Retinal pigment epithelial cell (primary cell): Measurements from ENCODE around the gene TRAT1.

ENCODE experiments used
- DNase-seq: peaks from one replicate; pipeline ENCODE4 v3.0.0-alpha.2; 2010; ENCODE audit warnings: low read depth
- H3K4me3 ChIP-seq: 2 replicates; pipeline ENCODE4 v1.5.1; 2011; ENCODE audit warnings: mild to moderate bottlenecking, low read length, control low read depth, moderate library complexity
- TF ChIP-seq, protein P1 (sequence below): conservative IDR thresholded peaks from 2 replicates; pipeline ENCODE4 v1.5.1; 2011; ENCODE audit warnings: low read depth, low read length, control low read depth, inconsistent platforms

The TRAT1 gene

GRCh38 chr3:108883373-108883772, 60.8 kb downstream of the TRAT1 start:
- TF ChIP-seq, protein P1, sequence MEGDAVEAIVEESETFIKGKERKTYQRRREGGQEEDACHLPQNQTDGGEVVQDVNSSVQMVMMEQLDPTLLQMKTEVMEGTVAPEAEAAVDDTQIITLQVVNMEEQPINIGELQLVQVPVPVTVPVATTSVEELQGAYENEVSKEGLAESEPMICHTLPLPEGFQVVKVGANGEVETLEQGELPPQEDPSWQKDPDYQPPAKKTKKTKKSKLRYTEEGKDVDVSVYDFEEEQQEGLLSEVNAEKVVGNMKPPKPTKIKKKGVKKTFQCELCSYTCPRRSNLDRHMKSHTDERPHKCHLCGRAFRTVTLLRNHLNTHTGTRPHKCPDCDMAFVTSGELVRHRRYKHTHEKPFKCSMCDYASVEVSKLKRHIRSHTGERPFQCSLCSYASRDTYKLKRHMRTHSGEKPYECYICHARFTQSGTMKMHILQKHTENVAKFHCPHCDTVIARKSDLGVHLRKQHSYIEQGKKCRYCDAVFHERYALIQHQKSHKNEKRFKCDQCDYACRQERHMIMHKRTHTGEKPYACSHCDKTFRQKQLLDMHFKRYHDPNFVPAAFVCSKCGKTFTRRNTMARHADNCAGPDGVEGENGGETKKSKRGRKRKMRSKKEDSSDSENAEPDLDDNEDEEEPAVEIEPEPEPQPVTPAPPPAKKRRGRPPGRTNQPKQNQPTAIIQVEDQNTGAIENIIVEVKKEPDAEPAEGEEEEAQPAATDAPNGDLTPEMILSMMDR: no peak
- DNase-seq: no peak
- H3K4me3 ChIP-seq: no peak overlapping the region

DNA sequence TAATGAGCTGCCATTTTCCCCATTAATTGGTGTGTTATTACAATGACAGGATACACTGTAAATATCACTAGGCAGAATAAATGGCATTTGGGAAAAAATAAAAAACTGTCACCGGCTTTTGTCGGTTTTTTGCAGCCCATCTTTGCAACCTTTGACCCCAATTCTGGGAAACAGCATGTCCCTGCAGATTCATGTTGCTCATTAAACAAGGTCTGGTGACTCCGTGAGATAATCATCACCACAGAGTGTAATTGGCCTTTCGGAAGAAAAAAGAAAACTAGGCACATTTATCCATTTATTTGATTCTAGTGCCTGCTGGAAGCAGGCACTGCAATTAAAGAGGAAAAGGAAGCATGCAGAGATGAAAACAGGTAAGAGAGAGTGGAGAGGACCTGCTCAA, 64.5 kb downstream of the TRAT1 start:
- DNase-seq: no peak
- H3K4me3 ChIP-seq: no peak overlapping the region
- TF ChIP-seq, protein P1: no peak

GRCh38 chr3:108887777-108888176, 65.2 kb downstream of the TRAT1 start:
- TF ChIP-seq, protein P1: no peak
- H3K4me3 ChIP-seq: no peak overlapping the region
- DNase-seq: no peak

- no peak for DNase-seq
- no peak overlapping the region for H3K4me3 ChIP-seq
- TF ChIP-seq, protein P1: no peak
Measured at GRCh38 chr3:108891833-108892232, 69.2 kb downstream of the TRAT1 start.

DNA sequence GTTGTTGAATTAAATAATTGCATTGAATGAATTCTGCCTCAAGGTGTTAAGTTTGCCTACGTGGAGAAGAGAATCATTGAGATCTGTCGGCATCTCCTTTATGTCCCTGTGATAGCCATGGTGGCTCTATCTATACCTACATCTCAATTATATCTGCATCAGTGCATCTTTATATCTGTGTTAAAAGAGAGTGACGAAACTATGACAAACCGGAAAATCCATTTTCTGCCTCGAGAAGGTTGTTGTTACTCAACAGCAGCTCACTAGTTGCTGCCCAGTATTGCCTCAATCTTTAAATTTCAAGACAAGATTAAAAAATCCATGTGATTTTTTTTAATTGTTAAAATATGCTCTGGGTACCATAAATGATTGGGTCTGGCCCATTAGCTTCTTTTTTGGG, 72.4 kb downstream of the TRAT1 start:
- TF ChIP-seq, protein P1: no peak
- no peak for DNase-seq
- no peak overlapping the region for H3K4me3 ChIP-seq

DNA sequence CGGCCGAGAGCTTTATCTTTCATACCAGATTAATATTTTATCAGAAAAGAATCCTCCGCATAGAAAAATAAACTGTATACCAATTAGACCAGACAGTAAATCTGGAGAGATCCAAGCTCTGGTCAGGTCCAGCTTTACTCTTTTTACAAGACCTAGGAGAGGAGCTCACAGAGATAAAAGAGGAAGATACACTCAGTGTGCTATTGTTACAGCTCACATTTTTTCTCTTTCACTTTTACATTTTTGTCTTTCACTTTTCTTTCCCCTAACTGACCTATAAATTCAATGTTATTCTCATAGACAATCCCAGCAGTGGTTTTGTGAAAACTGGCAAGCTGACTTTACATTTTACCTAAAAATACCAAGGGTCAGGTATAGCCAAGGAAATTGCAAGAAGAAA, 75.3 kb downstream of the TRAT1 start:
- TF ChIP-seq, protein P1: no peak
- no peak overlapping the region for H3K4me3 ChIP-seq
- DNase-seq: no peak

- H3K4me3 ChIP-seq: no peak overlapping the region
- TF ChIP-seq, protein P1: no peak
- no peak for DNase-seq
Measured at GRCh38 chr3:108899530-108899929, 76.9 kb downstream of the TRAT1 start.
